ENCODE measurements around the gene SOAT1. TPM values are rescaled to one million over a fixed set of nuclear protein-coding genes. Genes with fewer than 3 reads are reported as not detected.
A peak's percentile ranks its signal among the peaks of the same experiment; 100 is the strongest.

The SOAT1 gene
- total and polyA plus RNA-seq, 2 of the 4 experiments (the other 2 are of a cell fraction), result 19.5 to 19.8 TPM

GRCh38 chr1:179329862-179330261 is 36.3 kb downstream of the SOAT1 start:
- dilution Hi-C loops (cut with HindIII; ENCODE audit: low sequenced_read_pairs, unreplicated experiment), result no loop called here
- CTCF ChIA-PET, result no interaction called here
- Histone ChIP-seq H2AK5ac (ENCODE audit: low read depth, low read length) (no peak overlapping the region), H2BK120ac (ENCODE audit: low read depth, low read length) (no peak overlapping the region), H4K5ac (ENCODE audit: low read depth, low read length) (no peak overlapping the region), H3K14ac (replicated peaks; ENCODE audit: low read depth, low read length) (no peak overlapping the region), H2BK15ac (ENCODE audit: low read depth, low read length) (no peak overlapping the region), H2AK9ac (replicated peaks; ENCODE audit: low read depth, low read length, poor library complexity) (peak overlapping the region; percentile 45), H4K91ac (ENCODE audit: insufficient read depth, low read depth, low read length) (no peak overlapping the region), H2BK5ac (ENCODE audit: low read depth, low read length, poor library complexity, severe bottlenecking) (no peak overlapping the region), H3K9ac (ENCODE audit: low read depth, low read length) (no peak overlapping the region), H3K4ac (ENCODE audit: low read depth, low read length) (no peak overlapping the region), H3K4me3 (ENCODE audit: insufficient read depth, low read depth, low read length) (no peak overlapping the region), H3K23ac (ENCODE audit: low read depth, low read length) (no peak overlapping the region), H3K79me1 (ENCODE audit: low read depth in 1 of 2, low read length in 2 of 2) (peaks cover 26 to 27% of the 10 kb centered on the region in 2 experiments; a peak in 3 of 4 replicates), H3K18ac (ENCODE audit: low read depth, low read length) (no peak overlapping the region), H3K9me3 (ENCODE audit: control insufficient read depth, insufficient read depth, low read length) (no peaks in the 10 kb centered on the region), H4K8ac (ENCODE audit: low read depth in 2 of 2, low read length in 2 of 2) (no peak overlapping the region), H3K27ac (ENCODE audit: insufficient read depth, low read length) (no peak overlapping the region), H2BK20ac (ENCODE audit: low read depth, low read length) (no peak overlapping the region), H3K56ac (ENCODE audit: extremely low read depth, insufficient read depth, low read length) (0 out of 2 replicates have a peak overlapping the region, but pooled peaks have one; percentile 5), H4K20me1 (ENCODE audit: insufficient read depth, low read length) (peaks cover 3% of the 10 kb centered on the region; the same call in 1 of the 2 replicates), H3K4me2 (ENCODE audit: low read depth, low read length) (no peak overlapping the region), H3K9me1 (ENCODE audit: insufficient read depth, low read length) (no peaks in the 10 kb centered on the region), H3K27me3 (ENCODE audit: control insufficient read depth, insufficient read depth, low read length) (no peaks in the 10 kb centered on the region), H3K36me3 (ENCODE audit: control insufficient read depth, insufficient read depth, low read length) (peaks cover 7% of the 10 kb centered on the region; the same call in 1 of the 2 replicates), H3K4me1 (ENCODE audit: control insufficient read depth, insufficient read depth, low read length) (no peaks in the 10 kb centered on the region), H2AFZ (replicated peaks; ENCODE audit: low read length, poor library complexity) (no peak overlapping the region)
- in situ Hi-C loops (cut with MboI; ENCODE audit: low sequenced_read_pairs), result no loop called here
- WGBS, 2 experiments (ENCODE audit: extremely low coverage in 2 of 2, insufficient read length in 1 of 2), result no CpG with 5 or more reads among the region's 2 CpGs
- TF ChIP-seq MAZ (IDR thresholded peaks at IDR 0.05; ENCODE audit: borderline replicate concordance, low read depth, low read length) (no peak), RCOR1 (IDR thresholded peaks at IDR 0.05; ENCODE audit: insufficient replicate concordance, low read length) (no peak), CHD1 (IDR thresholded peaks at IDR 0.05; ENCODE audit: low read depth, low read length) (no peak), POLR2A (IDR thresholded peaks at IDR 0.05; ENCODE audit: low read depth, low read length) (no peak), SMC3 (IDR thresholded peaks at IDR 0.05; ENCODE audit: low read depth, low read length) (no peak)
- intact Hi-C loops (cut with micrococcal nuclease), result no loop called here
- ATAC-seq (ENCODE audit: low read depth), result no peak
- POLR2A ChIA-PET (ENCODE audit: unreplicated experiment), result no interaction called here
- no peak for DNase-seq
- BruUV-seq (replicated peaks), result no TSS peak
